HCT116 (cell line): ENCODE measurements around the gene SLC10A3. TPM values are rescaled to one million over a fixed set of nuclear protein-coding genes. Genes with fewer than 3 reads are reported as not detected.

Experiments used
- ATAC-seq: fragments of 200-7000 bp; cut with Tn5 transposase; 2 replicates; pipeline ENCODE4 v1.9.1; 2020; ENCODE audit warnings: mild to moderate bottlenecking, moderate library complexity
- BruUV-seq: library from RNA; stranded (reverse); fragments of 400-500 nt; replicated peaks from 2 replicates; lab custom pipeline; 2021; lab: Mats Ljungman, UMichigan
- CTCF ChIA-PET: fragments of 300-600 bp; sonication (Branson Sonifier 250); formaldehyde crosslinking; loops from one replicate; lab custom pipeline; 2021; ENCODE audit warnings: antibody characterized with exemption; lab: Charles Lee
- POLR2A ChIA-PET: fragments of 300-600, 350-600 bp; sonication (Branson Sonifier 250); formaldehyde crosslinking; loops from one replicate; lab custom pipeline; 2021; ENCODE audit warnings: antibody characterized with exemption; lab: Charles Lee
- RAD21 ChIA-PET, 2 experiments: fragments of 300-600 bp; sonication (Branson Sonifier 250); formaldehyde crosslinking; loops; one replicate each; lab custom pipeline; 2023; ENCODE audit warnings: low total read pairs in 2 of 2; ENCODE audit not compliant: uncharacterized antibody in 2 of 2, unreplicated experiment in 2 of 2, low non-redundant PET in 1 of 2; lab: Charles Lee
- DNase-seq: peaks from one replicate; pipeline ENCODE4 v3.0.0-alpha.2; 2010; ENCODE audit warnings: low read depth, low spot score
- H2AFZ ChIP-seq: fragments of 200-600 bp; shearing (Covaris generic), sonication (generic); 2 replicates; pipeline ENCODE4 v1.6.1; 2017; ENCODE audit warnings: low read depth, mixed run types, mixed read lengths, antibody characterized with exemption, low read length; ENCODE audit not compliant: poor library complexity, severe bottlenecking
- H3K27ac ChIP-seq: 2 replicates; pipeline ENCODE4 v1.5.1; 2012; ENCODE audit warnings: low read depth, low read length
- H3K27me3 ChIP-seq: fragments of 200-600 bp; sonication (generic); 2 replicates; pipeline ENCODE4 v1.6.1; 2016; ENCODE audit warnings: mixed run types, low read length, mixed read lengths; ENCODE audit not compliant: insufficient read depth
- H3K36me3 ChIP-seq, 2 experiments: fragments of 200-500 bp in 1 of 2; fragments of 200-600 bp in 1 of 2; sonication (Bioruptor generic) in 1 of 2; sonication (generic) in 1 of 2; 2 replicates each; pipeline versions ENCODE4 v1.5.1 to v1.6.1; 2014 to 2016; ENCODE audit warnings: low read length in 2 of 2, inconsistent platforms in 1 of 2, mixed read lengths in 1 of 2, mixed run types in 1 of 2; ENCODE audit not compliant: insufficient read depth in 2 of 2, control insufficient read depth in 1 of 2
- H3K4me1 ChIP-seq, 2 experiments: fragments of 200-600 bp in 1 of 2; sonication (generic) in 1 of 2; 2 replicates each; pipeline versions ENCODE4 v1.5.1 to v1.6.1; 2012 to 2017; ENCODE audit warnings: low read length in 2 of 2, inconsistent platforms in 1 of 2, mild to moderate bottlenecking in 1 of 2, mixed read lengths in 1 of 2, mixed run types in 1 of 2, moderate library complexity in 1 of 2; ENCODE audit not compliant: insufficient read depth in 2 of 2, control insufficient read depth in 1 of 2
- H3K4me2 ChIP-seq: fragments of 200-600 bp; sonication (generic); 2 replicates; pipeline ENCODE4 v1.6.1; 2017; ENCODE audit warnings: mixed run types, low read length, mixed read lengths
- H3K4me3 ChIP-seq, 2 experiments: fragments of 200-600 bp in 1 of 2; sonication (generic) in 1 of 2; replicated peaks in 1 of 2; 2 replicates each; pipeline ENCODE4 v1.5.1; 2011 to 2016; ENCODE audit warnings: low read length in 2 of 2, control low read depth in 1 of 2, low read depth in 1 of 2, mild to moderate bottlenecking in 1 of 2, mixed read lengths in 1 of 2, mixed run types in 1 of 2
- H3K79me2 ChIP-seq: fragments of 200-600 bp; sonication (generic); 2 replicates; pipeline ENCODE4 v1.6.1; 2017; ENCODE audit warnings: mild to moderate bottlenecking, mixed run types, low read length, moderate library complexity, mixed read lengths; ENCODE audit not compliant: insufficient read depth
- H3K9ac ChIP-seq: fragments of 200-600 bp; sonication (generic); 2 replicates; pipeline ENCODE4 v1.6.1; 2016; ENCODE audit warnings: low read length, mixed read lengths
- H3K9me2 ChIP-seq: fragments of 200-600 bp; sonication (generic), shearing (Covaris generic); 2 replicates; pipeline ENCODE4 v1.6.1; 2017; ENCODE audit warnings: mixed run types, mild to moderate bottlenecking, moderate library complexity; ENCODE audit not compliant: insufficient read depth
- H3K9me3 ChIP-seq, 2 experiments: fragments of 200-500 bp in 1 of 2; fragments of 200-600 bp in 1 of 2; sonication (Bioruptor generic) in 1 of 2; sonication (generic) in 1 of 2; 2 replicates each; pipeline ENCODE4 v1.6.1; 2014 to 2017; ENCODE audit warnings: low read length in 2 of 2, mixed read lengths in 2 of 2, inconsistent platforms in 1 of 2, low read depth in 1 of 2, mild to moderate bottlenecking in 1 of 2, mixed run types in 1 of 2, moderate library complexity in 1 of 2; ENCODE audit not compliant: control insufficient read depth in 1 of 2, insufficient read depth in 1 of 2
- H4K20me1 ChIP-seq: fragments of 200-600 bp; sonication (generic), shearing (Covaris generic); 2 replicates; pipeline ENCODE4 v1.6.1; 2017; ENCODE audit warnings: mixed run types, mild to moderate bottlenecking, moderate library complexity; ENCODE audit not compliant: insufficient read depth
- CBX3 ChIP-seq: IDR thresholded peaks from 2 replicates; pipeline ENCODE4 v1.6.1; 2012; ENCODE audit warnings: low read depth
- CTCF ChIP-seq, 3 experiments: fragments of 200-600 bp in 1 of 3; sonication (generic) in 1 of 3; IDR thresholded peaks in 2 of 3; conservative IDR thresholded peaks in 1 of 3; 2 replicates each; pipeline ENCODE4 v1.5.1; 2012 to 2017; ENCODE audit warnings: low read depth in 2 of 3, low read length in 2 of 3, antibody characterized with exemption in 1 of 3, borderline replicate concordance in 1 of 3, control low read depth in 1 of 3, mild to moderate bottlenecking in 1 of 3, mixed read lengths in 1 of 3, mixed run types in 1 of 3, moderate library complexity in 1 of 3; ENCODE audit not compliant: insufficient read depth in 1 of 3
- EGR1 ChIP-seq: IDR thresholded peaks from 2 replicates; pipeline ENCODE4 v1.6.1; 2012; ENCODE audit warnings: low read depth
- MAX ChIP-seq: IDR thresholded peaks from 2 replicates; pipeline ENCODE4 v1.6.1; 2012
- POLR2AphosphoS5 ChIP-seq: IDR thresholded peaks from 2 replicates; pipeline ENCODE4 v1.6.1; 2011; ENCODE audit warnings: mild to moderate bottlenecking, low read depth, low read length, moderate library complexity
- SRF ChIP-seq: IDR thresholded peaks from 2 replicates; pipeline ENCODE4 v1.6.1; 2012; ENCODE audit warnings: low read depth
- YY1 ChIP-seq: IDR thresholded peaks from 2 replicates; pipeline ENCODE4 v1.6.1; 2011; ENCODE audit warnings: low read length, low read depth, moderate library complexity, mild to moderate bottlenecking; ENCODE audit not compliant: insufficient replicate concordance; ENCODE audit errors: extremely low read depth
- ZFX ChIP-seq: fragments of 450-650 bp; IDR thresholded peaks from 2 replicates; pipeline ENCODE4 v1.6.1; 2017
- intact Hi-C: fragments of 100-400 bp; cut with micrococcal nuclease; formaldehyde crosslinking; loops from 2 replicates; pipeline ENCODE4 v1.10.0; 2022
- total RNA-seq: library from RNA; stranded (reverse); gene quantifications from one replicate; pipeline ENCODE4 v1.2.1, GENCODE V29; 2021; ENCODE audit not compliant: unreplicated experiment

SLC10A3 gene
- total RNA-seq, 1 experiment from 2014 or later = 16.2 TPM

- CTCF ChIA-PET = no interaction called here
- Histone ChIP-seq H3K9ac (no peak overlapping the region), H3K4me1 (peaks cover 8 to 16% of the 10 kb centered on the region in 2 experiments), H3K9me2 (no peaks in the 10 kb centered on the region), H3K27ac (no peak overlapping the region), H3K27me3 (no peaks in the 10 kb centered on the region), H3K4me3 (no peak overlapping the region), H3K9me3 (no peaks in the 10 kb centered on the region), H3K4me2 (no peak overlapping the region), H4K20me1 (no peaks in the 10 kb centered on the region), H2AFZ (no peak overlapping the region), H3K36me3 (peaks cover 2 to 11% of the 10 kb centered on the region in 2 experiments; a peak in 3 of 4 replicates), H3K79me2 (no peaks in the 10 kb centered on the region)
- BruUV-seq = no TSS peak
- ATAC-seq (no peak), DNase-seq (no peak)
- POLR2A ChIA-PET = no interaction called here
- no peak for TF ChIP-seq YY1
- 0 out of 2 replicates have a peak, but pooled peaks have one; percentile 23 for TF ChIP-seq POLR2AphosphoS5
- TF ChIP-seq ZFX = no peak
- TF ChIP-seq SRF = no peak
- no peak for TF ChIP-seq CBX3
- no peak for TF ChIP-seq MAX
- RAD21 ChIA-PET = no interaction called here
- intact Hi-C loops = no loop called here
Measured at GRCh38 chrX:154529206-154529612, 38.8 kb upstream of the SLC10A3 start.

DNA sequence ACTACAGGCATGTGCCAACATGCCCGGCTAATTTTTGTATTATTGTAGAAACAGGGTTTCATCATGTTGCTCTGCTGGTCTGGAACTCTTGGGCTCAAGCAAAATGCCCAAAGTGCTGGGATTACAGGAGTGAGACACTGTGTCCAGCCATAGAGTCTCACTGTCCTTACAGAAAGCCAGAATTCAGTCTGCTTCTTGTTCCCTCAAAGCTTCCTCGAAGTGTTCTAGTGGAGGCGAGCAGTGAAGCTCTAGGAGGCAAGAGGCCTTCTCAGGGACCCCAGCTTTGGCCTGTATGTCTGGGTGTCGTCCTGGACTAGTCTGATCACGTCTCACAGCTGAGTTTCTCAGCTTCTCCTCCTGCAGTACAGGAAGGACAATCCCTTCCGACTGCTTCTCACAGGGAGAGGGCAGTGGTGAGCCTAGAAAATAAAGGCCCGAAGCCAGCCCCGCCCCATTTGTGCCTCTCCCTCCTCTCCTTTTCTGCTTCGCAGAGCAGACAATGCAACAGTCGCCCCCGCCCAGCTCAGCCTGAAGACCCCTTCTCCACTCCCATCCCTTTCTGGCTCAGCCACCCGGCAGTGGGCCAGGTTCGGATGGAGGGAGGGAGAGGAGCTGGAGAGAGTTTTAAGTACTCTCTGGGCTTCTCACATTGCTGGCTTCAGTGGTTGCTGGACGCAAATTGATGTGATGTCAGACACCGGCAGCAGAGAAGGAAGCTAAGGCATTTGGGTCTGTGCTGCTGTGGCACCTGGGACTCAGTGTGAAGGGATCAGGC lies 36.7 kb upstream of the SLC10A3 start:
- Histone ChIP-seq H3K27me3 (no peaks in the 10 kb centered on the region), H3K27ac (peak overlapping the region; percentile 59), H2AFZ (no peak overlapping the region), H3K9me2 (no peaks in the 10 kb centered on the region), H3K9ac (peak overlapping the region; percentile 33; the same call in 1 of the 2 replicates), H3K4me1 (peaks cover 8 to 16% of the 10 kb centered on the region in 2 experiments), H4K20me1 (no peaks in the 10 kb centered on the region), H3K4me3 (peak overlapping the region in 1 of 2 experiments; percentile 20; a peak in 2 of 4 replicates), H3K9me3 (no peaks in the 10 kb centered on the region), H3K79me2 (no peaks in the 10 kb centered on the region), H3K36me3 (no peaks in the 10 kb centered on the region), H3K4me2 (peak overlapping the region; percentile 68)
- ChIA-PET RAD21 (no interaction called here), POLR2A (interaction anchor here (1.5 kb wide), 1 partner anchor 115 kb away, joined by 4 read pairs; the partner anchor contains the start of gene TAFAZZIN), CTCF (interaction anchor here (1.3 kb wide), 1 partner anchor 154 kb away, joined by 8 read pairs; no protein-coding TSS in a partner anchor)
- intact Hi-C loops = no loop called here
- DNase-seq = peak; percentile 27
- ATAC-seq = peak; percentile 88
- no TSS peak for BruUV-seq
- TF ChIP-seq CBX3 (no peak), EGR1 (no peak), CTCF (IDR thresholded peaks at IDR 0.05 in 2 of 3, conservative IDR thresholded peaks at IDR 0.05 in 1 of 3; ENCODE audit: borderline replicate concordance in 1 of 3, insufficient read depth in 1 of 3, low read depth in 2 of 3, low read length in 2 of 3) (peak in 2 of 3 experiments; percentile 40 to 62; a peak in 4 of 6 replicates)
